HepG2 (cell line): ENCODE measurements around the gene DHX16. TPM values are rescaled to one million over a fixed set of nuclear protein-coding genes. Genes with fewer than 3 reads are reported as not detected.

Experiments
- ATAC-seq: fragments of 200-7000 bp; cut with Tn5 transposase; 3 replicates; pipeline ENCODE4 v1.9.1; 2020; ENCODE audit warnings: mild to moderate bottlenecking, moderate library complexity
- BruUV-seq: library from RNA; stranded (reverse); fragments of 400-500 nt; replicated peaks from 2 replicates; lab custom pipeline; 2021; lab: Mats Ljungman, UMichigan
- CTCF ChIA-PET: fragments of 300-600 bp; formaldehyde crosslinking; extraction: SDS; loops from one replicate; lab custom pipeline; 2021; ENCODE audit warnings: low total read pairs, inconsistent platforms, low intra/inter-chr PET ratio; lab: Yijun Ruan, JAX
- POLR2A ChIA-PET: fragments of 350-600 bp; sonication (Branson Sonifier 250); formaldehyde crosslinking; loops from one replicate; lab custom pipeline; 2020; ENCODE audit warnings: antibody characterized with exemption, inconsistent platforms; lab: Yijun Ruan, JAX
- DNase-seq: peaks from one replicate; pipeline ENCODE4 v3.0.0-alpha.2; 2015; ENCODE audit warnings: low spot score
- FAIRE-seq: peaks from 3 replicates; lab custom pipeline; 2011; peaks lifted over from hg19 to GRCh38; lab: Jason Lieb, UNC
- H2AFZ ChIP-seq: one replicate; pipeline ENCODE4 v1.6.1; 2011; ENCODE audit warnings: low read length, inconsistent platforms
- H3K27ac ChIP-seq: fragments of 300-600 bp; 3 replicates; pipeline ENCODE4 v1.8.0; 2011; ENCODE audit warnings: mixed run types, mild to moderate bottlenecking, mixed read lengths, low read length, inconsistent platforms; ENCODE audit not compliant: insufficient read depth; ENCODE audit errors: extremely low read length
- H3K27me3 ChIP-seq, 2 experiments: fragments of 200-600 bp in 1 of 2; 2 replicates in 1 of 2; 3 replicates in 1 of 2; pipeline versions ENCODE4 v1.6.0 to v1.8.0; 2011; ENCODE audit warnings: low read length in 2 of 2, mild to moderate bottlenecking in 2 of 2, moderate library complexity in 2 of 2, inconsistent platforms in 1 of 2; ENCODE audit not compliant: insufficient read depth in 2 of 2, control insufficient read depth in 1 of 2
- H3K36me3 ChIP-seq, 2 experiments: fragments of 200-600 bp in 1 of 2; replicated peaks in 1 of 2; 2 replicates in 1 of 2; 3 replicates in 1 of 2; pipeline versions ENCODE4 v1.5.1 to v1.8.0; 2011; ENCODE audit warnings: low read length in 2 of 2, inconsistent platforms in 1 of 2; ENCODE audit not compliant: insufficient read depth in 2 of 2, control insufficient read depth in 1 of 2
- H3K4me1 ChIP-seq: 2 replicates; pipeline ENCODE4 v1.5.1; 2012; ENCODE audit warnings: low read length, inconsistent platforms; ENCODE audit not compliant: insufficient read depth
- H3K4me2 ChIP-seq: 2 replicates; pipeline ENCODE4 v1.6.0; 2011; ENCODE audit warnings: low read depth, low read length, inconsistent platforms
- H3K4me3 ChIP-seq, 3 experiments: fragments of 200-600 bp in 1 of 3; sonication (generic), shearing (Covaris generic) in 1 of 3; replicated peaks in 1 of 3; 2 replicates each; pipeline ENCODE4 v1.5.1; 2011 to 2016; ENCODE audit warnings: low read length in 3 of 3, inconsistent platforms in 2 of 3, low read depth in 2 of 3, mild to moderate bottlenecking in 2 of 3, control low read depth in 1 of 3, mixed read lengths in 1 of 3; ENCODE audit not compliant: insufficient read depth in 1 of 3
- H3K79me2 ChIP-seq: one replicate; pipeline ENCODE4 v1.6.1; 2011; ENCODE audit warnings: low read length, inconsistent platforms; ENCODE audit not compliant: insufficient read depth
- H3K9ac ChIP-seq: 2 replicates; pipeline ENCODE4 v1.6.0; 2011; ENCODE audit warnings: mild to moderate bottlenecking, low read depth, low read length, inconsistent platforms; ENCODE audit not compliant: insufficient read depth
- H3K9me3 ChIP-seq: 2 replicates; pipeline ENCODE4 v1.5.1; 2012; ENCODE audit warnings: mild to moderate bottlenecking, low read length
- H4K20me1 ChIP-seq: 2 replicates; pipeline ENCODE4 v1.6.0; 2011; ENCODE audit warnings: inconsistent platforms, mild to moderate bottlenecking, low read length, moderate library complexity; ENCODE audit not compliant: insufficient read depth
- EP300 ChIP-seq, 3 experiments: sonication (generic) in 1 of 3; formaldehyde crosslinking in 1 of 3; IDR thresholded peaks; 2 replicates each; pipeline versions ENCODE4 v1.5.1 to v1.6.1; 2011 to 2020; ENCODE audit warnings: low read depth in 2 of 3, low read length in 2 of 3, borderline replicate concordance in 1 of 3, improper control_type of control experiment in 1 of 3, mild to moderate bottlenecking in 1 of 3, missing genetic modification reagents in 1 of 3, moderate library complexity in 1 of 3
- FUBP1 ChIP-seq: sonication (generic); formaldehyde crosslinking; IDR thresholded peaks from 2 replicates; pipeline ENCODE4 v1.5.1; 2020; ENCODE audit warnings: missing genetic modification reagents, mild to moderate bottlenecking, borderline replicate concordance
- GPBP1L1 ChIP-seq: sonication (generic); formaldehyde crosslinking; IDR thresholded peaks from 2 replicates; pipeline ENCODE4 v1.5.0; 2020; ENCODE audit warnings: mild to moderate bottlenecking, missing genetic modification reagents
- HINFP ChIP-seq: sonication (generic); formaldehyde crosslinking; IDR thresholded peaks from 2 replicates; pipeline ENCODE4 v1.4.0; 2020; ENCODE audit warnings: low read depth, mild to moderate bottlenecking, missing genetic modification reagents
- IKZF5 ChIP-seq: IDR thresholded peaks from 2 replicates; pipeline ENCODE4 v1.6.1; 2018; ENCODE audit warnings: missing genetic modification reagents, mild to moderate bottlenecking, missing compliant biosample characterization
- PHF20 ChIP-seq: sonication (generic); formaldehyde crosslinking; IDR thresholded peaks from 2 replicates; pipeline ENCODE4 v1.5.0; 2020; ENCODE audit warnings: mild to moderate bottlenecking, missing genetic modification reagents
- RFXANK ChIP-seq: IDR thresholded peaks from 2 replicates; pipeline ENCODE4 v1.6.1; 2016
- TFAP4 ChIP-seq: sonication (generic); IDR thresholded peaks from 2 replicates; pipeline ENCODE4 v1.6.1; 2016; ENCODE audit warnings: low read depth, borderline replicate concordance
- TFDP2 ChIP-seq: sonication (generic); formaldehyde crosslinking; IDR thresholded peaks from 2 replicates; pipeline ENCODE4 v1.4.0; 2020; ENCODE audit warnings: missing genetic modification reagents
- ZBTB42 ChIP-seq: sonication (generic); formaldehyde crosslinking; IDR thresholded peaks from 2 replicates; pipeline ENCODE4 v1.5.0; 2020; ENCODE audit warnings: mild to moderate bottlenecking, missing genetic modification reagents
- ZNF567 ChIP-seq: sonication (generic); formaldehyde crosslinking; IDR thresholded peaks from 2 replicates; pipeline ENCODE4 v1.8.1; 2023; ENCODE audit warnings: mild to moderate bottlenecking, missing genetic modification reagents, borderline replicate concordance
- WGBS: methylation state at CpG from one replicate; pipeline ENCODE4 v1.1.6; 2017; ENCODE audit warnings: low lambda C conversion rate; 5-methylcytosine and 5-hydroxymethylcytosine counted together
- in situ Hi-C: cut with HindIII; loops from 2 replicates; pipeline ENCODE4 v1.10.0; 2017; ENCODE audit warnings: low pct_unique_long_range_greater_than_20kb; ENCODE audit not compliant: extremely low pct_ligation_motif_present
- intact Hi-C: fragments of 100-400 bp; cut with micrococcal nuclease; formaldehyde crosslinking; loops from one replicate; pipeline ENCODE4 v1.10.0; 2022; ENCODE audit not compliant: unreplicated experiment
- polyA plus RNA-seq, 8 experiments: library from polyadenylated mRNA; depleted of rRNA in 3 of 8; stranded (reverse) in 7 of 8; unstranded in 1 of 8; fragments of >200 nt; fragmentation: Illumina TruSeq in 4 of 8; extraction: Trizol in 4 of 8; gene quantifications; 2 replicates each; pipeline versions ENCODE4 v1.2.1 to v1.2.3, GENCODE V29; 2011 to 2016; ENCODE audit warnings: low read depth in 4 of 8, missing spikeins in 1 of 8, mixed read lengths in 1 of 8; ENCODE audit not compliant: insufficient read depth in 1 of 8
- total RNA-seq, 5 experiments: library from RNA; depleted of rRNA; stranded (reverse); fragments of >200 nt; fragmentation: Illumina TruSeq; extraction: Trizol; gene quantifications; 2 replicates each; pipeline ENCODE4 v1.2.3, GENCODE V29; 2016; ENCODE audit warnings: low read depth in 1 of 5

Gene DHX16
- total and polyA plus RNA-seq, 2 of the 13 experiments (the other 11 are each of a cell fraction or from before 2014, with no cell fraction given), result 57.0 to 58.5 TPM

- TF ChIP-seq TFDP2 (CRISPR knock-in tag), result peak; percentile 79
- TF ChIP-seq PHF20, result peak; percentile 43; the same call in 1 of the 2 replicates
- TF ChIP-seq RFXANK (CRISPR knock-in tag), result no peak
- 0 out of 4 replicates have a peak, but pooled peaks of 1 of the 2 experiments have one; percentile 20 for TF ChIP-seq EP300 (IDR thresholded peaks at IDR 0.05; ENCODE audit: low read depth in 2 of 2, low read length in 2 of 2)
- TF ChIP-seq EP300 (CRISPR knock-in tag; IDR thresholded peaks at IDR 0.05; ENCODE audit: borderline replicate concordance), result no peak
- TF ChIP-seq IKZF5, result peak; percentile 66
Observed at GRCh38 chr6:30690403-30691207, 17.8 kb upstream of the DHX16 start, which contains the start of gene NRM (continued).

GRCh38 chr6:30689985-30690384, 17.2 kb upstream of the DHX16 start:
- BruUV-seq, result no TSS peak
- in situ Hi-C loops (loop anchor here (25.0 kb wide), 1 partner anchor 397 kb away; no protein-coding TSS in a partner anchor), intact Hi-C loops (no loop called here)
- no peak for DNase-seq
- H3K9me3 ChIP-seq, result no peaks in the 10 kb centered on the region
- peak overlapping the region; percentile 84 to 89 (median 87); a peak in 5 of 6 replicates for H3K4me3 ChIP-seq
- H4K20me1 ChIP-seq, result no peaks in the 10 kb centered on the region
- FAIRE-seq, result no peak
- H3K4me1 ChIP-seq, result peaks cover 57% of the 10 kb centered on the region
- 63% methylated on average over 4 of the region's 4 CpGs for WGBS
- H3K79me2 ChIP-seq, result no peaks in the 10 kb centered on the region
- no peak overlapping the region for H2AFZ ChIP-seq
- peak overlapping the region; percentile 83 for H3K4me2 ChIP-seq
- H3K27ac ChIP-seq, result peak overlapping the region; percentile 44
- no peaks in the 10 kb centered on the region for H3K27me3 ChIP-seq
- POLR2A ChIA-PET, result interaction anchor here (1.4 to 3.4 kb wide), 12 partner anchors 11 to 194 kb away, joined by 4 to 50 read pairs (median 9); partner anchors contain the start of genes DDR1, DHX16, IER3 and MDC1
- ATAC-seq, result no peak
- CTCF ChIA-PET, result no interaction called here
- H3K36me3 ChIP-seq, result no peaks in the 10 kb centered on the region
- H3K9ac ChIP-seq, result peak overlapping the region; percentile 54
- TF ChIP-seq ZNF567 (0 out of 2 replicates have a peak, but pooled peaks have one; percentile 37), GPBP1L1 (CRISPR knock-in tag) (no peak), TFAP4 (no peak), ZBTB42 (0 out of 2 replicates have a peak, but pooled peaks have one; percentile 14), FUBP1 (0 out of 2 replicates have a peak, but pooled peaks have one; percentile 55), HINFP (CRISPR knock-in tag) (no peak)
